Effector memory CD4-positive, alpha-beta T cell (primary cell): ENCODE measurements around the gene TELO2.
A peak's percentile ranks its signal among the peaks of the same experiment; 100 is the strongest.

ENCODE experiments used
- DNase-seq, 3 donors: peaks; one replicate each; pipeline ENCODE4 v3.0.0-alpha.2; 2020
- H3K27ac ChIP-seq: 2 replicates; pipeline ENCODE4 v1.7.0; 2013; ENCODE audit warnings: mild to moderate bottlenecking, low read length, moderate library complexity; ENCODE audit not compliant: insufficient read depth, poor library complexity, severe bottlenecking
- H3K27me3 ChIP-seq: replicated peaks from 2 replicates; pipeline ENCODE4 v1.7.0; 2013; ENCODE audit warnings: mild to moderate bottlenecking, low read length; ENCODE audit not compliant: insufficient read depth, control insufficient read depth, poor library complexity, severe bottlenecking
- H3K36me3 ChIP-seq: 2 replicates; pipeline ENCODE4 v1.7.0; 2013; ENCODE audit warnings: mild to moderate bottlenecking, low read length, moderate library complexity; ENCODE audit not compliant: control insufficient read depth, insufficient read depth
- H3K4me1 ChIP-seq: 2 replicates; pipeline ENCODE4 v1.7.0; 2013; ENCODE audit warnings: low read length, mild to moderate bottlenecking; ENCODE audit not compliant: control insufficient read depth, insufficient read depth, poor library complexity, severe bottlenecking
- H3K4me3 ChIP-seq: 2 replicates; pipeline ENCODE4 v1.7.0; 2013; ENCODE audit warnings: low read length, low read depth, mild to moderate bottlenecking; ENCODE audit not compliant: insufficient read depth, poor library complexity, severe bottlenecking
- H3K9me3 ChIP-seq: 2 replicates; pipeline ENCODE4 v1.7.0; 2013; ENCODE audit warnings: mild to moderate bottlenecking, low read length, moderate library complexity; ENCODE audit not compliant: control insufficient read depth

Gene TELO2

GRCh38 chr16:1542533-1542932, 49.4 kb downstream of the TELO2 start:
- Histone ChIP-seq H3K27ac (peak overlapping the region; percentile 53), H3K4me1 (peaks cover 64% of the 10 kb centered on the region), H3K4me3 (no peak overlapping the region), H3K27me3 (no peaks in the 10 kb centered on the region), H3K9me3 (no peaks in the 10 kb centered on the region), H3K36me3 (peaks cover 72% of the 10 kb centered on the region)
- no peak for DNase-seq

GRCh38 chr16:1543085-1543896, 50.1 kb downstream of the TELO2 start:
- Histone ChIP-seq H3K4me3 (no peak overlapping the region), H3K4me1 (peaks cover 61% of the 10 kb centered on the region), H3K9me3 (no peaks in the 10 kb centered on the region), H3K36me3 (peaks cover 69% of the 10 kb centered on the region), H3K27me3 (no peaks in the 10 kb centered on the region), H3K27ac (peak overlapping the region; percentile 53)
- DNase-seq = peak in 1 of 3 donors; percentile 17

- Histone ChIP-seq H3K4me1 (peaks cover 53% of the 10 kb centered on the region), H3K27me3 (no peaks in the 10 kb centered on the region), H3K4me3 (no peak overlapping the region), H3K9me3 (no peaks in the 10 kb centered on the region), H3K27ac (no peak overlapping the region), H3K36me3 (peaks cover 68% of the 10 kb centered on the region)
- no peak for DNase-seq
These were observed 52.2 kb downstream of the TELO2 start for GRCh38 chr16:1545044-1546040.

GRCh38 chr16:1546430-1546829, 53.3 kb downstream of the TELO2 start:
- H3K4me1 ChIP-seq = peaks cover 45% of the 10 kb centered on the region
- no peak overlapping the region for H3K4me3 ChIP-seq
- H3K36me3 ChIP-seq = peaks cover 69% of the 10 kb centered on the region
- H3K9me3 ChIP-seq = no peaks in the 10 kb centered on the region
- no peak for DNase-seq
- no peak overlapping the region for H3K27ac ChIP-seq
- H3K27me3 ChIP-seq = no peaks in the 10 kb centered on the region

GRCh38 chr16:1548233-1548632, 55.1 kb downstream of the TELO2 start:
- no peak for DNase-seq
- Histone ChIP-seq H3K4me3 (no peak overlapping the region), H3K27ac (peak overlapping the region; percentile 25), H3K9me3 (no peaks in the 10 kb centered on the region), H3K36me3 (peaks cover 69% of the 10 kb centered on the region), H3K27me3 (no peaks in the 10 kb centered on the region), H3K4me1 (peaks cover 34% of the 10 kb centered on the region)

- H3K4me1 ChIP-seq = peaks cover 29% of the 10 kb centered on the region
- peaks cover 69% of the 10 kb centered on the region for H3K36me3 ChIP-seq
- no peaks in the 10 kb centered on the region for H3K27me3 ChIP-seq
- no peak overlapping the region for H3K27ac ChIP-seq
- no peak for DNase-seq
- H3K9me3 ChIP-seq = no peaks in the 10 kb centered on the region
- H3K4me3 ChIP-seq = no peak overlapping the region
These were observed 55.6 kb downstream of the TELO2 start for GRCh38 chr16:1548727-1549126.

- H3K27ac ChIP-seq = no peak overlapping the region
- peaks cover 25% of the 10 kb centered on the region for H3K4me1 ChIP-seq
- peaks cover 81% of the 10 kb centered on the region for H3K36me3 ChIP-seq
- no peaks in the 10 kb centered on the region for H3K9me3 ChIP-seq
- DNase-seq = no peak
- H3K4me3 ChIP-seq = no peak overlapping the region
- no peaks in the 10 kb centered on the region for H3K27me3 ChIP-seq
These were observed 56.9 kb downstream of the TELO2 start for GRCh38 chr16:1550069-1550468.

- Histone ChIP-seq H3K4me1 (peaks cover 19% of the 10 kb centered on the region), H3K36me3 (peaks cover 80% of the 10 kb centered on the region)
These were observed 57.5 kb downstream of the TELO2 start for GRCh38 chr16:1550696-1551095.

GRCh38 chr16:1551166-1551565, 58.0 kb downstream of the TELO2 start:
- Histone ChIP-seq H3K4me1 (peaks cover 15% of the 10 kb centered on the region), H3K36me3 (peaks cover 78% of the 10 kb centered on the region), H3K27ac (peak overlapping the region; percentile 25), H3K4me3 (no peak overlapping the region), H3K27me3 (no peaks in the 10 kb centered on the region), H3K9me3 (no peaks in the 10 kb centered on the region)
- no peak for DNase-seq

More at GRCh38 chr16:1550696-1551095, 57.5 kb downstream of the TELO2 start:
- no peaks in the 10 kb centered on the region for H3K27me3 ChIP-seq
- DNase-seq = no peak
- no peak overlapping the region for H3K4me3 ChIP-seq
- no peak overlapping the region for H3K27ac ChIP-seq
- H3K9me3 ChIP-seq = no peaks in the 10 kb centered on the region

- H3K27ac ChIP-seq = no peak overlapping the region
- no peaks in the 10 kb centered on the region for H3K27me3 ChIP-seq
- H3K36me3 ChIP-seq = peaks cover 75% of the 10 kb centered on the region
- no peaks in the 10 kb centered on the region for H3K9me3 ChIP-seq
- no peak for DNase-seq
- H3K4me3 ChIP-seq = no peak overlapping the region
- peaks cover 7% of the 10 kb centered on the region for H3K4me1 ChIP-seq
These were observed 59.0 kb downstream of the TELO2 start for GRCh38 chr16:1552129-1552528.
